ENCODE measurements around the gene TMCO5A.
"Not testable (repeated sequence)": the region's sequence is repeated elsewhere in the genome, so short reads cannot be mapped to it uniquely, and the experiment has no call there.

TMCO5A gene

GRCh38 chr15:37934340-37934739 is at the start of gene TMCO5A:
TSS of gene TMCO5A (plus strand) at chr15:37934640. CDS start at chr15:37936324, 1,684 bp downstream.
- DNase-seq = no peak

DNA sequence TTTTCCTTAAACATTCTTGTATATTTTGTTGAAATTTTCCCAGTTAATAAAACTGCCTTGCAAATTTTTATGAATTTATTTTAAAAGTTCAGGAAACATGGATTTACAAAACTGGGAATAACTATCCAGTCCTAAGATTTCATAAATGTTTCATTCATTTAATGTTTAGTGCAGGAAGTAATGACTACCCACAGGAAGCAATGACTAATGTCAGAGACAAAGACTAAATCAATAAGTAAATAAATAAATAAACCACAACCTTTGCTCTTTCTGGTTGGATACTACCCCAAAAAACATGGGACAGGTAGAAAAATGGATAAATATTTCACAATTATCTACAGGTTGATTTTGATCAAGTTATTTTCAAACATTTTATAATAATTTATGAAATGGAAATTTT is 48.8 kb upstream of the TMCO5A start:
- DNase-seq = no peak

DNA sequence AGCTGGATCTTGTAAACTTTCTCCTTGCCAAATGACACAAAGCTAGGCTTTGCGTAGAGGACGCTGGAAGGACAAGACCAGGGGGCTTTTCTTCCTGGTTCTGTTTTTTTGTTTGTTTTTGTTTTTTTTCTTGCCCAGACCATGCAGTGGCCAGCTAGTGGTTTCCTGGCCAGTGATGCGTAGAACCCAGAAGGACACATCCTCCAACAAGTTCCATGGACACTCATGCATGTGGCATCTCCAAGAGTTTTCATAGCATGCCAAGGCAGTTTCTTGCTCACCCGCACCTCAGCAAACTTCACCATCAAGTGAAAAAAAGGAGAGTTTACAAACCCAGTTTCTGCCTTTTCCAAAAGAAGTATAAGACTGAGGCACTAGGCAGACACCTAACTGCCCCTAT is 46.1 kb upstream of the TMCO5A start:
- no peak for DNase-seq

GRCh38 chr15:37891766-37892368 is 42.6 kb upstream of the TMCO5A start:
- no peak for DNase-seq

DNA sequence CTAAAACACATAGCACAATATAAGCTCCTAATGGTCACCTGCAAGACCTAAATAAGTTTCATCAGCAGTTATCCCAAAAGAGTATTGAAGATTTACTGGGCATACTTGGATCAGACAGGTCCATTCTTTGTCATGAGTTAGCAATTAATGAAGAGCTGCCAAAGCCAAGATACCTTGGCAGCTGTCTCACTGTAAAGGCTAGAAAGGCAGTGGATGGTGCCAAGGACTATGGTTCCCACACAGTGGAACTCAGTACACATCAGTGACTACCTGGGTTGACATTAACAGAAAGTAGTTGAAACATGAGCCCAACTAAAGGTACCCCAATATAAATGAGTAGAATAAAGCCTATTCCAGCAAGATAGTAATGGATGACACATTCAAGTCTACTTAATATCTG is 41.1 kb upstream of the TMCO5A start:
- no peak for DNase-seq

DNA sequence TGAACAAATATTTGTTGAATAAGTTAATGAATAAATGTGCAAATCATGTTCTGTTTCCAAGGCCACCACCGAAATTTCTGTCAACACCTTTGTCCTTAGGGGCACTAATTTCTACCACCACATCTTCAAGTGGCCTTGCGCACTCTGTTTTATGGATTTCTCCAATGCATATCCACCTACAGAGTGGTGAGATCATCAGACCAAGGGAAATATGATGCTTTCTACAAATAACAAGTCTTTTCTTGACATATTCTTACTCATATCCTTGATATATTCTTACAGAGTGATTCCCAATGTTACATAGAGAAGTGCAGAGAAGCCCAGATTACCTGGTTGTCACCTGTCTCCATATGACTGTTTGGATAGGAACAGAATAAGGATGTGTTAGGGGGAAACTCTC is 36.1 kb upstream of the TMCO5A start:
- no peak for DNase-seq

GRCh38 chr15:37900326-37901221 is 33.9 kb upstream of the TMCO5A start:
- no peak for DNase-seq

- no peak for DNase-seq
Observed at GRCh38 chr15:37902126-37902525, 32.3 kb upstream of the TMCO5A start.

DNA sequence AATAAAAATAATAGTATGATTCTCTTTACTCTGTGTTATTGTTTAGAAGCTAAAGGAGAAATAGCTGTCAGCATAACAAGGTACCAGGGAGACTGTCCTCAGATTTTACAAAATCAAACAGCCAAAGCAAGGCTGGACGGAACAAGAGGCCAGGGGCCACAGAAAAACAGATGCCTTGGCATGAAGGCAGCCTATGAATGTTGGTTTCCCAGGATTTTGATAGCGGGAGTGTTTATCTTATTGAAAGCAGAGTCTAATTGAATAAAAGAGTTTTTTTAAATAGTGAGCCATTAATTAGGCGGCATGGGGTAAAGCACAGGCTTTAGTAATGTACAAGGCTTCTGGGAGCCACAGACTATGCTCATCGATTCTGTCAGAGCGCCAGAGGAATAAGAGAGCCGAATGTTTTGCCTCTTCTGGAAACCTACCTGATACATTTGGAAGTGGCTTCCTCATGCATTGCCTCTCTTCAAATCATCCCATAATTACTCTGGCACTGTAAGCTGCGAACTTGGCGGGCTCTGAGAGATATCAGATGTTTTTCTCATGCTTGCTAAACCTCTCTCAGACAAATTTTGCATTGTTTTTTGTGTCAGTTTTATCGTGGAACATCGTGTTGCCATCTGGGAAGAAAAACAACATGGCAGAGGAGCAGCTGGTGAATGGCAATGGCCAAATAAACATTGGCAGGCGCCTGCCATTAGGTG is 30.4 kb upstream of the TMCO5A start:
- no peak for DNase-seq

DNA sequence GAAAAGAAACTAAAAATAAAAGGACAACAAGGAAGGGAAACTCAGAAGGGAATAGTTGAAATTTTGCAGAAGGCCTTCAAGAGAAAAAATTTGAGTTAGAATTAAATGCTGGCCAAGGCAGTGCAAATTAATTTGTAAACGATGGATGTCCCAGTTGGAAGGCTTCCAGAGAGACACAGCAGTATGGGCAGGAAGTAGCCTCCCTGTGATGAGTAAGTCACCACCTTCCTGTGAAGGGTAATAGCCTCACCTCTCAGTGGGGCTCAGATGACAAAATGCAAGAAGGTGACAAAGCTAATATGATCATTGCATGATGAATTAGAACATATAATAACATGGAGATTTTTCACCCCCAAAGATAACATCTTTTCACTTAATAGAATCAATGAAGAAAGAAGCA is 27.3 kb upstream of the TMCO5A start:
- no peak for DNase-seq

DNA sequence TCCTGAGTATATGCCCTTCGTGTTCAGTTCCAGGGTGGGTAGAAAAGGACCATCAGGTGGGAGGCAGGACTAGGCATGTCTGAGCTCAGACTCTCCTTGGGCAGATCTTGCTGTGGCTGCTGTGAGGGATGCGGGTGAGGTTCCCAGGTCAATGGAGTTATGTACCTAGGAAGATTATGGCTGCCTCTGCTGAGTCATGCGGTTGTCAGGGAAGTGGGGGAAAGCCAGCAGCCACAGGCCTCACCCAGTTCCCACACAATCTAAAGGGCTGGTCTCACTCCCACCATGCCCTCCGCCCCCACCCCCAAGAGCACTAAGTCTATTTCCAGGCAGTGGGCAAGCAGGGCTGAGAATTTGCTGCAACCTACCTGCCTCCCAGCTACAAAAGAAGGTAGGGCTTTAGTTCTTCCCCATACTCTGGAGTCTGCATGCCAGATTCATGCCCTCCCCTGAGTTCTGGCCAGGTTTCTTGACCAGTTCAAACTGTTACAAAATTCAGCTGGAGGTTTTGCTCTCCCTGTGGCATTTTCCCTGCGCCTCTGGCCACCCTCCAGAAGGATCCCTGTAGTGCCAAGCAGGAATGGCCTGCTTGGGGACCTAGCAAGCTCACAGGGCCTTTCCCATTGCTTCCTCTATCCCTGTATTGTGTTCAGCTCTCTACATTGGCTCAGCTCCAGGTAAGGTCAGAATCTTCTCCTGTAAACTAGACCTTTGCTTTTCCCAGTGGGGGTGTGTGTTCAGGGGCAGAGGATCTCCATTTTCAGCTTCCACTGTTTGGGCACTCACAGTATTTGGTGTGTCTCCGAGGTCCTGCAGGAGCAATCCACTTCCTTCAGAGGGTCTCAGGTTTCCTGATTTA is 12.7 kb upstream of the TMCO5A start:
- no peak for DNase-seq

- no peak for DNase-seq
Observed at GRCh38 chr15:37926136-37926535, 8.3 kb upstream of the TMCO5A start.

GRCh38 chr15:37929238-37929637 is 5.2 kb upstream of the TMCO5A start:
- no peak for DNase-seq

DNA sequence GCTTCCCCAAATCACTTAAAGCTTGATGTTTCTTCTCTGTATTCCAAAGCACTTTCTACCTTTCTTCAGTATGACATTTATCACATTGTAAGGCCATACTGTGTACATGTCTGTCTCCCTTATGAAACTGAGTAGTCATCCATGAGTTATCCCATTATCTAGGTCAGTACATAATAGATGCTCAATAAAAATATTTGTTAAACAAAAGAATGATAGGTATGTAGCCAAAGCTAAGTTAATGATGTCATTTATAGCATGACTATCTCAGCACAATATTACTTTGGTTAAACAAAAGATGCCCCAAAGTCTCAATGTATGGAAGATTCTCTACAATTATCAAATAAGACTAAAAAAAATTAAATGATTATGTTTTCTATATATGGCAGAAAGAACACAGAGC is 3.1 kb upstream of the TMCO5A start:
- DNase-seq = no peak

DNA sequence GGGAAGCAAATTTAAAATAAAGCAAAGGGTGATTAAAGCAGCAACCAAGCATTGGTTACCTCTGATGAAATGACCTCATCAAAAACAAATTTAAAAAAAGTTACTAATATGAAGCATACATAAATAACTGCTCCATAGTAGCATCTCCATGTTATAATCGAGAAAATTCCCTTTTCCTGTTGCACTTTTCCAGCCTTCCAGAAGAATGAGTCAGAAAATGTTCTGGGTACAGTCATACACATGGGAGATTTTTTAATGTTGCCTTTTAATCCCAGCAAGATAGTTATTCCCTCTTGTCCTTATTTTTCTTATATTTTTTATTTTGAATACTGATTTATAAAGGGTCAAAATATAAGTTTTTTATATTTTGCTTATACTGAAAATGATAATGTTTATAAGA is 2.6 kb upstream of the TMCO5A start:
- no peak for DNase-seq

DNA sequence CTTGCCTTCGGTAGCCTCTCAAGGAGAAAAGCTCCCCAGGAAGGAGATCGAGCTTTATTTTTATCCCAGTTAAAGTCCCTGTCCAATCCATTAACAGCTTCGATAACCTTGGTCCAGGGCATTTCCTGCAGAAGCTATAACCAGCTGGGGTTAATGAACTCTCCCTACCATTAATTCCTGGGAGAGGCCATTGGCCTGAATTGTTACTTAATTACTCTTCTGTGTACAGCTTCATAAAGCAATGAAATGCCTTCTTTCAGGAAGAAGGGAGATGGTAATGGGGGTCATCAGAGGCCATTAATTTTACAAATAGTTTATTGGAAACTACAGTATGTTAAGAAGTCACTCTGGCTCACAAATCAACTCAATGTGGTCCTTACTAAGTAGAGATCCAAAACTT is 1.9 kb upstream of the TMCO5A start:
- DNase-seq = no peak

GRCh38 chr15:37933666-37934065 is 774 bp upstream of the TMCO5A start:
- no peak for DNase-seq

DNA sequence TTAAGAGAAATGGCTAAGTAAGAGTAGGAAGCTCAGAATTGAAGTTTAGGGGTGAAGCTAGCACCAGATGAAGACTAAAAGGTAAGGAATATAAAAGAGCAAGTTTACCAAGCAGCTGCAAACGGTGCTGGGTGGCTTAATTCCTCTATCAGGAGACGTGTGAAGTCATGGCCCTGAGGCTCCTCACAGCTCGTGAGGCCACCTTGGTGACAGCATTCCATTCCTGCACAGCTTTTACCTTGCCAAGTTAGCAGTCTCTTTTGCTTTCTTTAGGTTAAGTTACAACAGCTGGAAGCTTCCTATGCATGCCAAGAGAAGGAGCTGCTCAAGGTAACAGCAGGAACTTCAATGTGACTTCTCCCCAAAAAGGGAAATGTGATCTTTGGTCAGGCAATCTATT is 6.4 kb downstream of the TMCO5A start:
- no peak for DNase-seq

DNA sequence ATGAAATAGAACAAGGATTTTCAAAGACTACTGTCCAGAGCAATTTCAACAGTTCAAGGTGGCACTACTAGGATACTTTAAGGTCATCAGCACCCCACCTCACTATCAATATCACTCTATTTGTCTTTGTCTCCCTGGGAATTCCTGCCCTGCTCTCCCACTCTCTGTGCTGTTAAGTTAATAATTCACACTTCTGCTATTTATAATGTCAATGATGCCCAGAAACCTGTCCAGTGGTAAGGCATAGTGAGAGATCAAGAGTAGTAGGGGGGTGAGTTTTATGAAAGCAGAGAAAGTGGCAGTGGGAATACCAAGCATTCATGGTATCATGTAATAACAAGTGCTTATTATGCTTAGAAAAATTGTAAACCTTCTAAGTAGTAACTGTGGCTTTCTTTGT is 7.3 kb downstream of the TMCO5A start:
- DNase-seq = no peak

DNA sequence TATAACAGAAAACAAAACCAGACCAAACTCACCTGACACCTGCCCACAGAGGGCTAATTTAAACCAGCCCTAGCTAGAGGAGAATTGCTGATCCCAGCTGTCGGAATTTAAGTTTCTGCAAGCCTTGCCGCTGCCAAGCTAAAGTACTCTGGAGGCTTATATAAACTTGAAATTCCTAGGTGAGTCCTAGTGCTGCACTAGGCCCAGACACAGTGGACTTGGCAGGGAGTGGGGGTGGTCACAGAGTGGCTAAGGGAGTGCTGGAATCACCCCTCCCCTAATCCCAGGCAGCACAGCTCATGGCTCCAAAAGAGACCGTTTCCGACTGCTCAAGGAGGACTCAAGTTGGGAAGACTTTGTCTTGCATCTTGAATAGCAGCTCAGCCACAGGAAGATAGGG is 17.6 kb downstream of the TMCO5A start:
- DNase-seq = no peak

DNA sequence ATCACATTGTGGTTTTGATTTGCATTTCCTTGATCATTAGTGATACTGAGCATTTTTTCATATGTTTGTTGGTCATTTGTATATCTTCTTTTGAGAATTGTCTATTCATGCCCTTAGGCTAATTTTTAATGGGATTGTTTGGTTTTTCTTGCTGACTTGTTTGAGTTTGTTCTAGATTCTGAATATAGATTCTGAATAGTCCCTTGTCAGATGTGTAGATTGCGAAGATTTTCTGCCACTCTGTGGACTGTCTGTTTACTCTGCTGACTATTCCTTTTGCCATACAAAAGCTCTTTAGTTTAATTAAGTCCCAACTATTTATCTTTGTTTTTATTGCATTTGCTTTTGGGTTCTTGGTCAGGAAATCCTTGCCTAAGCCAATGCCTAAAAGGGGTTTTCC is 26.3 kb downstream of the TMCO5A start:
- DNase-seq = not testable (repeated sequence)

GRCh38 chr15:37967788-37968187 is 33.3 kb downstream of the TMCO5A start:
- no peak for DNase-seq

GRCh38 chr15:37973856-37974255 is 39.4 kb downstream of the TMCO5A start:
- DNase-seq = no peak

Measured in activated effector memory CD4-positive, alpha-beta T cell treated with anti-CD3 and anti-CD28 coated beads, Interleukin-2, amount 50 U/mL, for 16 hours (primary cell).